ENCODE data around the gene ST8SIA5.

ST8SIA5 gene

DNA sequence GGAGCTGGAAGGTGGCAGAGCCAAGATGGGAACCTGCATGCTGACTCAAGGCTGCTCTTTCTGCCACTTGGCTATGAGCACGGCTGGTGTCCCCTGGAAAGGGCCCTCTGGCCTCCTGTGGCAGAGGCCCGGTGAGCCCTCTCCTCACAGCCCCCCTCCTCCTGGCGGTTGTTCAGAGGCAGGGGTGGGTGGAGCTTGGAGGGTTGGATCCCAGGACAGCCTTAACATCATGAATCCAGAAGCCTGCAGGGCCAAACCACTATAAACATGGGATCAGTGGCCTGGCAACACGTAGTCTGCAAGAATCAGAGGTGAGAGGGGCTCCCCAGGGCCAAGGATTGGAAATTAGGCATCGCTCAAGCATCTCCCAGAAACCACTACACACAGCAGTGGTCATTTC, 51.3 kb downstream of the ST8SIA5 start:
- DNase-seq = no peak

DNA sequence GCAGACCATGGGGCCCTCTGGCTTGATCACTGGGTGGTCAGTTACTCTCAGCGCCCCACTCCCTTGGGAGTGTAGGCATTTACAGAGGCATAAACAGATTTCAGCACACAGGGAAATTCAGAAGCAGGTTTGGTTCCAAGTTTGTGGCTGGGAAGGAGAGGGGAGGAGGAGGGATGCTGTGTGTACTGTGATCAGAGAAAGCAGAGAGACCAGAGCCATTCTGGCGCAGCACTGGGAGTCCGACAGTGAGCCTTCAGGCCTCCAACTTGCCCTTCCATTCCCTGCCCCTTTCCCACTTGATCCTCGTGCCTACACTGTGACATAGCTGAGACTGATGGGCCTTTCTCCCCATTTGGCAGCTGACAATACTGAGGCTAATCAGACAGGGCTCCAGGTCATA, 52.0 kb downstream of the ST8SIA5 start:
- no peak for DNase-seq

DNA sequence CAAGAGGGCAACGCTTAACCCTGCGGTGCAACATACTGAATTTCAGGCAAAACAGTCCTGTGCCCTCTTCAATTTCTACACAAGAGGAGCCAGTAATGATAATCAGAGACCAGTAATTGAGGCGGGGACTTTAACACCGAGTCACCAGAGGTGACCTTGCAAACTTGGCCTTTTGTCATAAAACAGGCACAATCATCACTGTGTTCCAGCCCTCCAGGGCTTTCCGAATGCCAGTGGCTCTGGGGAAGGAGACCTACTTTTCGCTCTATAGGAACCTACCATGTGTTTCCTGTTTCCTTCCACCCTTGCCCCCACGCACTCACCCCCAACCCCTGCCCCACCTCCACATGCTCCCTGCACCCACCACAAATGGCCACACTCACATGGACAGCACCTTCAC, 52.7 kb downstream of the ST8SIA5 start:
- DNase-seq = peak; percentile 18 to 29

DNA sequence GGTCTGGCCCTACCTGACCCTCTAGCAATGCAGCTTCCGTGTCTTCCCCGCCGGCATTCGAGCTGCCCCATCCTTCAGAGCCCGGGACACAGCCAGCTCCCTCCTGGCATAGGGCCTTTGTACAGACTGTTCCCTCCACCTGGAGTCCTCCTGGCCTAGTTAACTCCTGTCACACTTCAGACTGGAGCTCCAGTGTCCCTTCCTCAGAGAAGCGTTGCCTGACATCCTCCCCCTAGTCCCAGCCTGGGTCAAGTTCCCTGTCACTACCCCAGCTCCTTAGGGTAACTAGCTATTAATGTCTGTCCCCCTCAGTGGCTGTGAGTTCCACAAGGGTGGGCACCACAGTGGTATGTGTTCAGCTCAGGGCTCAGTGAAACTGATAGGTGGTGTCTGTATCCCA, 54.4 kb downstream of the ST8SIA5 start:
- no peak for DNase-seq

DNA sequence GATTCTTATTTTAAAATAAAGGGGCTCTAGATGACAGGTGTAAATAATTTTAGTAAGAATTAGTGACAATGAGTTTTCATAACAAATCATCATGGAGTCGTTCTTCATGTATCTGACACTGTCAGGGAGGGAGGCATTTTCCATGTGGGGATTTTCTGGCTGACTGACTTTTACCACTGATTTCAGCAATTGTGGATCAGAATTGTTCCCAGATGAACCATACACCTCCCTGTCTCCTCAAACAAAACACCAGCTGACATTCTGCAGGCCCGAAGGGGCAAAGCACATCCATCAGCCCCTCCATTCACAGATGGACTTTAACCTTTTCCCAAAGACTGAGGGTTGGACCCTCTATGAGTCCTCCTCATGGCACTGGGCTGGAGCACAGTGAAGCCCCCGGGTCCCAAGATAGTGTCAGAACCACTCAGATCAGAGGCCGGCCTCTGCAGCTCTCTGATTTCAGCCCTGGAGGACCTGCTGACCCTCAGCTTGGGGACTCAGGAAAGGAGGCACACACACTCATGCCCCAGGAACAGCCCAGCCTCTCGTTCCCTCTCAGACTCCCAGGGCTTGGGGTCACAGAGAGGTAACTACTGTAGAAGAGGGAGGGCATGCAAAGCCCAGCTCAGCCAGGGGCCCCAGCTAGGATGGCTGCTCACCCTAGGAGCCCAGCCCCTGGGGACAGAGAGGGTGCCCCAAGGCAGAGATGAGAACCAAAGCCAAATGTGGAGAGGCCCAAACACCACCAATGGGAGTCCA, 56.6 kb downstream of the ST8SIA5 start:
- no peak for DNase-seq

DNA sequence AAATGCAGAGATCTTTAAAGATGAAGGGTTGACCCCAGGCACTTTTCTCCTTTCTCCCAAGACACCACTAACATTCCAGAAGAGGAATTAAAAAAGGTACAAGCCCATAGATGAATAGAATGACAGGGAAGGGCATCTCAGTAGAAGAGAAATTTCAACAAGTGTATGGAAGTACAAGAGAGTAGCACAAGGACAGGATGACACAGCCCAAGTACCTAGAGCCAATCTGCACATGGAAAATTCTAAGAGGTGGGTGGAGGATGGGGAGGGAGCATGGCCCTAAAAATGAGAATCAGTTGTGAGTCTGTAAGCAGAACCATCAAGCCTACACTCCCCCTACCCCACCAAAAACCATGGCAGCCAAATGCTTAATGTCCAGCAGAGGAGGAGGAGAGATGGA, 60.2 kb downstream of the ST8SIA5 start:
- DNase-seq = no peak

DNA sequence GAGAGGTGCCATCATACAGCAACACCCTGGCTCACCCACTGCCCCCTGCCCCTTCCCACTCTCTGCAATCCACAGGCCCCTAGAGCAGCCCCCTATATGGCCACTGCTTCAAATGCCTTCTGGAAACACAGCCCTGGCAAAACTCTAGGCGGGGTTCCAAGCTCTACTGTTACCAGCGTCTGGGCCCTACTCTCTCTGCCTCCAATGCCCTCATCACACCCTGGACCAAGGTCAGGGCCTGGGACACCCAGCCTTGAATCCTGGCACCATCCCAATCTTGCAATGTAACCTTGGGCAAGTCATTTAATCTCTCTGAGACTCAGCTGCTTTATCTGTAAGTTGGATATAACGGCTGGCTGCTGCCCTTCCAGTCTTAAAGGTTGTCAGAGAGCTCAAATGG, 60.6 kb downstream of the ST8SIA5 start:
- no peak for DNase-seq

DNA sequence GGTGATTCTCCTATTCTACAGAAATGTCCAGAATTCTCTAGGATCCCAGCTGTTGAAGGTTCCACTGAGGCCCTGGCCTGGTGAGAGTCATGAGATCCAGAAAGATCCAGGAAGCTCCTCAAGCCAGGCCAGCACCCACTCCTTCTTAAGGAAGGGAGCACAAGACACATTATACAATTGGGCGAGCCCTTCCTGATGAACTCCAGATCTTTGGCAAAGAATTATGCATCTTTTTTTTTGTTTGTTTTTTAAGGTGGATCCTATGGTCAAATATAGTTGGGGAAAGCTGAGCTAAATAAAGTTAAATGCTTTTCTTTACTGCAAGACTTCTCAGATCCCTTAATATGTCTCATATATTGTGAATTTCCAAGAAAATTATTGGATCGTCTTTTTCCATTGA, 62.9 kb downstream of the ST8SIA5 start:
- no peak for DNase-seq

DNA sequence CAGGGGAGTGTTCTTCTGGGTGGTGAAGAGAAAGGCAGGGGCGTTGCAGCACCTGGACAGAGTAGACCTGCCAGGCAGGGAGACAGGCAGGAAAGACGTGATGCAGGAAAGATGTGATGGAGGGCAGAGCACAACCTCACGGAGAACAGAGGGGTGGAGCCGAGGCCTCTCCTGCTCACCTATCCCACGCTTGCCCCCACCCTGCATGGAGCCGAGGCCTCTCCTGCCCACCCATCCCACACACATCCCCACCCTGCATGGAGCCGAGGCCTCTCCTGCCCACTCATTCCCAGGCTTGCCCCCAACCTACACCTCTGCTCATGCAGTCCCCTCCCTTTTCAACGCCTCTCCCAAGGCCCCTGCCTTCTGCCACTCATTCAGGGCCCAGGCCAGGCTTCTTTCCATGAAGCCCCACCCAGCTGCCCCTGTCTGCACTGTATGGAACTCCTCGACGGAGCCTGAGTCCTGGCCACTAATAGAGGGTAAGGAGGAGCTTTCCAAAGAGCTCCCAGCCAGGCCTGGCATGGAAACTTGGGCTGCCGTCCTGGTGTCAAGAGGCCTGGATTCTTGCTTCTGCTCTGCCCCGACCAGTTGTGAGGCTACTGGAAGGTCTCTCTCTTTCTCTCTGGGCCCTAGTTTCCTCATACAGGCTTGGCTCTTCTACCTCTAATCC, 67.9 kb downstream of the ST8SIA5 start:
- no peak for DNase-seq

DNA sequence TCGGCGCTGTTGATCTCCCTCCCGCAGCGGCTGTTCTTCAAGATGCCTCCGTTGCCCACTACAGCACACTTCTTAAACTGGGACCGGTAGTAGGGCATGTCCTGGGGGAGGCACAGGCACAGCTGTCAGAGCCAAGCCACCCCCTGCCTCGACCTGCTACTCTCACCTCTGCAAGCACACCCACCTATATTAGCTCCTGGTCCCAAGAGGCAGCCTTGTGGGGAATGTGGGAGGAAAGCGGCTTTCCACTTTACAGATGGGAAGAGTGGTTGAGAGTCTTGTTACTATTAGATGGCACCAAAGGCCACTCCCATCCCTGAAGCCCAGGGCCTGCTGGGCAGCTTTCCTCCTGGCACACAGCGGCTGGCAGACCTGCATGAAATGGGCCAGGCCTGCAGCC, 70.7 kb downstream of the ST8SIA5 start:
- no peak for DNase-seq

DNA sequence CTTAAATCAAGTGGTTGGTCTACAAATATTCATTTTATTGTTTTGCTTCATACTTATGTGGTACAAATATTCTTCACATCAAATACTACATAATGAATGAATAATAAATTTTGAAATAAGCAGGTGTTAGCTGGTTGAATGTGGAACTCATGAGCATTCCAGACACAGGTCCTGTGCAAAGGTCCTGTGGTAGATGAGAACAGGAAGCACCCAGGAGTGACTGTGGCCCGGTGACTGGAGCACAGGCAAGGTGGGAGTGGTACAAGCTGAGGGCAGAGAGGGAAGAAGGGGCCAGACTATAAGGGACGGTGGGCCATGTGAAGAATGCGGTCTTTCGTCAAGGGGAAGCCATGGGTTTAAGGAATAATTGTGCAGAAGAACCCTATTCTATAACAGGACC, 73.6 kb downstream of the ST8SIA5 start:
- no peak for DNase-seq

DNA sequence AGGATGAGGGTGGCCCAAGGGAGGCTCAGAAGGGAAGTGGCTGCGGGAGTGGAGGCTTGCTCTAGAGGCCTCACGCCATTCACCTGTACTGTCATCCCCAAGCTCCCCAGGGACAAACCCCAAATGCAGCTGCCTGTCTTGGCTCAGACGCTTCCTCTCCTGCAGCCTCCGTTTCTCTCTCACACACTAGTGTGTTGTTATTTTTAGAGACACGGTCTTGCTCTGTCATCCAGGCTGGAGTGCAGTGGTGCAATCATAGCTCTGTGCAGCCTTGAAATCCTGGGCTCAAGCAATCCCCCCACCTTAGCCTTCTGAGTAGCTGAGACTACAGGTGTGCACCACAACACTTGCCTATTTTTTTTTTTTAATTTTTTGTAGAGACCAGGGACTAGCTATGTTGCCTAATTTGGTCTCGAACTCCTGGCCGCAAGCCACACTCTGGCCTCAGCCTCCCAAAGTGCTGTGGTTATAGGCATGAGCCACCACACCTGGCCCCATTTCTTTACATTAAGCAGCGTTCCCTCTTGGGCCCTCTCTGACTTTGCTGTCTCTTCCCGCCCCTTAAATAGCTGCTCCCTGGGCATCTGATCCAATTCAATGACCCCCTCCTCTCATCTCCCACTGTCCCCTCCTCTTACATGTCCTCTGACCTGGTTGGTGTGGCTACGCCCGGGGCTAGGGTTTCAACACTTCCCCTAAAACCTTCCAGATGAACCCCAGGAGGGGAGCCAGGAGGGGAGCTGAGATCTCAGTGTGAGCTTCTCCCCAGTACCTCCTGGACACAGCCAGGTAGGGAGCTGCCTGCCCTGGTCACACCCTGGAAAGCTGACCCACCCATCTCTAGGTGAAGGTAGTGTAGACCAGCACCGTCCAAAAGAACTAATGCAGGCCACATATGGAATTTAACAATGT, 75.8 kb downstream of the ST8SIA5 start:
- DNase-seq = peak in 1 of 2 experiments; percentile 34

DNA sequence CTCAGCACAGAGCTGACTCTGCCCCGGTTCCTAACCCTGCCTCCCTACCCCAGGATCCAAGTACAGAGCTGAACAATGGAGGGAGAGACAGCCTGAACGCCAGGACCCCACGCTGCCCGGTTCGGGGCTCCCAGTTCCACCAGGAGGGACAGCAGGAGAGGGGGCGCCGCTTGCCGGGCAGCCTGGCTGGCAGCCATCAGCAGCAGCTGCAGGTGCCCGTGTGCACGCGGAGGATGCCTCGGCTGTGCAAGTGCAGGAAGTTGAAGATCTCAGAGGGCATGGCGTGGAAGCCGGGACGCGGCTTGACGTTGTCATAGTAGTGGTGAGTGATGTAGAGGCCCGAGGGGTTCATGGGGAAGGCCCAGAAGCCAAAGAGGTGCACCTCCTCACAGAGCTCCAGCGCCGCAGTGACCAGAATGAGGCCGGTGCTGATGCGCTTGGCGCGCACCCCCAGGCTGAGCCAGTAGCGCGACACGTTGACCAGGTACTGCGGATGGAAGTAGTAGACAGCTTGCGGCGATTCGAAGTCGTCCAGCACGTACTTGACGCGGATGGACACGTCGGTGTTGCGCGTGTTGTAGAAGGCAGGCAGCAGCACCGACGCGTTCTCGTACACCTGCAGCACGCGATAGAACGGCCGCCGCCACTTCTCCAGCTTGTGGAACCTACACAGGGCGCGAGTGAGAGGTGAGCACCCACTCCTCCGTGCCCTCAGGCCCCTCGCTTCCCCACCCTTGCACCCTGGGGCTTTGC, 76.8 kb downstream of the ST8SIA5 start:
- no peak for DNase-seq

DNA sequence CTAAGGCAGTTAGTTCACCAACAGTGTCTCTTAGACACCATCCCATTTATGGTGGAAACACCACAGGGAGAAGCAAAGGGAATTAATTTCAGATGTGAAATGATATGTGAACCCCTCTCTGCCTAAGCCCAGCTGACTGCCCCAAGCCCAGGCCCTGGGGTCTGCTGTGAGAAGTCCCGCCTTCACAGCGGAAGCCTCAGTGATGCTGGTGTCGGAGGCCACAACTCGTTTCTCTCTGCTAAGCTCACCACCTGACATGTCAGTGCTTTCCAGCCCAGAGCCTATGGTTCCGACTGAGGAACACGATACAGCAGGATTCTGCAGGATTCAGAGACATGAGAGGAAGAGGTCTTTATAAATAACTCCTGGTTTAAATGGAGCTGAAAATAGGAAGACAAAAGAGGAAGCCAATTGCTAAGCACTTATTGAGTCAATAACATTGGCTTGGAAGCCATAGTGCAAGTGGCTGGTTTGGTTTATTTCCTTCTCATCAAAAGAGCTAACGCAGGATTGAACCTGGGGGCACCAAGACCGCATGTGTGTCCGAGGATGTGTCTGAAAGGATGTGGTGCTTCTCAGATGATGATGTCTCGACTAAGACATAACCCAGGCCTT, 78.0 kb downstream of the ST8SIA5 start:
- DNase-seq = peak; percentile 79 to 82

DNA sequence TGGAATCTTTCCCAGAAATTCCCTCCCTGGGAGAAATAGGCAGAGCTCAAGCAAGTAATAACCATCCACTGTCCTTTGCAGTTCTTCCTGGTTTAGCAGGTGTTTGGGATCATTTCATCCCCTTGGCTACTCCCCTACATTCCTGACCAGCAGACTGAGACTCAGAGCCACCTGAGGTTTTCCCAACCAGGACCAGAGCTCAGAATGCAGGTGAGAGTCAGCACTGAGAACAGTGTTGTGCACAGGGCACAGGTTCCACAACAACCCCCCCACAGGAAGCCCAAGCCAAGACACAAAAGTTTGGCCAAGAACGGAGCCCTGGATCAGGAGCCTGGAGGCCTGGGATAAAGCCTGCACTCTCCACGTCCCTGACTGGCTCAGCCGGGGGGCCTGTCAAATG, 78.8 kb downstream of the ST8SIA5 start:
- DNase-seq = no peak

DNA sequence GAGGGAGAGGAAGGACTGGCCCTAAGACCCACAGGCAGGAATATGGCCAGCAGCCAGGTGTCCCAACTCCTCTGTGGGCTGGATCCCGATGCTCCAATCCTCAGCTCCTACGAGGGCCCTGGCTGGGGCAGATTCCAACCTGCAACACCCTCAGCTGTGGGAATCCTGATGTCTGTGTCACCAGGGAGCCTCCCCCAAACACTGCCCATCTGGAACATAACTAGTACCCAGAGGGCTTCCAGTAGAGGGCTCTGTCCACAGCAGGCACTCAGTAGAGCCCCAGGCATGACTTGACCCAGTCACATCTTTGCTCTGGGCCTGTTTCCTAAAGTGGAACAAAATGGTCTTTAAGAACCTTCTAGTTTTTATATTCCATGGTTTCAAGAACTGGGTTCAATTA, 79.2 kb downstream of the ST8SIA5 start:
- no peak for DNase-seq

DNA sequence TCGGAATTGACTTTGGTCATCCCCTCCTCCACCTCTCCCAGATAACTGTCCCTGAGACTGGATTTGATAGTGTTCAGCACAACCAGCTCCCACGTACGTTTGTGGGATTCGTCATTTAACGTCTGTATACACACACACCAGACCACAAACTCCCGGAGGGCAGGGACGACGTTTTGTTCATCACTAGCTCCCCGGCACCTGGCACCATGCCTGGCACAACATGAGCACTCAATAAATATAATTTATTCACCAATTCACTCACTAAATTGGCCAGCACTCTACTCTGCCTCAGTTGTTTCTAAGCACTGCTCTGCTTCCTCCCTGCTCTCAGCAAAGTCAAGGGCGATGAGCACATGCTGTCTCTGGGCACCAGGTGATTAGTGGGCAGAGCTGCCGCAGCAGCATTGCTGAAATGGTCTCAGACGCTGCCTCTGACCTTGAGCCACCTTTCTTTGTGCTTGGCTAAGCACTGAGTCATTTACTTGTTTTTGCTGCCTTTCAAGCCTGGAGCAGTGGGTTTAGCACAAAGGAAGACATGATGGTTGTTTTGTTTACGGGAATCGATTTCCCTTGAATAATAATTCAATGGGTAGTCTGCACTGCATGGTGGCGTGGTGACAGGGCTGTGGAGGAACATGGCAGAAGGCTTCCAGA, 80.5 kb downstream of the ST8SIA5 start:
- no peak for DNase-seq

DNA sequence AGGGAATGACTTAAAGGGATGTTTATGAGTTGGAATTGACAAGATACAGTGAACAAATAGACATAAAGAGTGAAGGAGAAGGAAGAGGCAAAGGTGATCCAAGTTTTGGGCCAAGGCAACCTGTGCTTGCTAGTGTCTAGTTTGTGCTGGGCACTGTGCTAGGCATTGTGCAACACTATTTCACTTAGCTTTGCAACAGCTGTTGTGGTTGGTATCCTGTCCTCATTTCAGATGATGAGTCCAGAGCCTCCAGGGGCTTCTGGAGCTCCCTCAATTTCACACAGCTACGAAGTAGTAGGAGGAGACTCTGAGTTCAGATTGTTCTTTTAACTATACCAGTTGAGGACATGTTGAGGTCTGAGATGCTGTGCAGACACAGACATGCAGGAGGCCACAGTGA, 81.7 kb downstream of the ST8SIA5 start:
- DNase-seq = no peak

DNA sequence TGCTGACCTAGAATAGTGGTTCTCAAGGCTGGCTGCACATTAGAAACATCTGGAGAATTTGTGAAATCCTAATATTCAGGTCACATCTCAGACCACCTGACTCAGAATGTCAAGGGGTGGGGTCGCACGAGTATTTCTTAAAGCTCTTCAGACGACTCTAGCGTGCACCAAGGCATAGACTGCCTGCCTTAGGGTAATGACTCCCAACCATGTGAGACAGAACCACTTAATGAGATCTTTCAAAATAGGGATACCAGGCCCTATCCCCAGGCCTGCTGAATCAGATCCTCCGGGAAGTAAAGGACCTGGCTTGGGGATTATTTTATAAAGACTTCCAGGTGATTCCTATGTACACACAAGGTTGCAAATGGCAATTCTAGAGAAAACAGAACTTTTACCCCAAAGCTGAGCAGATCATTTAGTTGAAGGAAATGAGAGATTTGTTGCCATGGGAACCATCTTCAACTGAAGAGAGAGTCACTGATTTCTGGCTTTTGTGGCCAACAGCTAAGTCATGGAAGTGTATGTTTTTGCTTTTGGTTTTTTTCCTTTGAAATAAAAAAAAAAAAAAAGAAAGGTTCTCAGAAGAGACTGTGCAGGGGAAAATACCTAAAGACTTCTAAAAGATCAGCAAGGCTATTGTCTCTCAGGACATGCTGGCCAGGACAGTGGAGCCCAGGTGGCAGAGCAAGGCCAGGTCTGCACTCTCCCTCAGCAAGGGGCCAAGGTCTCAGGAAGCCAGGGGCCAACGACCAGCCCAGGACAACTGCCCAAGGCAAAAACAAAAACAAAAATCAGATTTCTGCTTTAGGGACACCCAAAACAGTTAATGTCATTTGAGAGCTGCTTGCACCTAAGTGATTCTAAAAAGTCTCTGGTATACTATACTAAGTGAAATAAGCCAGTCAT, 84.5 kb downstream of the ST8SIA5 start:
- DNase-seq = no peak

DNA sequence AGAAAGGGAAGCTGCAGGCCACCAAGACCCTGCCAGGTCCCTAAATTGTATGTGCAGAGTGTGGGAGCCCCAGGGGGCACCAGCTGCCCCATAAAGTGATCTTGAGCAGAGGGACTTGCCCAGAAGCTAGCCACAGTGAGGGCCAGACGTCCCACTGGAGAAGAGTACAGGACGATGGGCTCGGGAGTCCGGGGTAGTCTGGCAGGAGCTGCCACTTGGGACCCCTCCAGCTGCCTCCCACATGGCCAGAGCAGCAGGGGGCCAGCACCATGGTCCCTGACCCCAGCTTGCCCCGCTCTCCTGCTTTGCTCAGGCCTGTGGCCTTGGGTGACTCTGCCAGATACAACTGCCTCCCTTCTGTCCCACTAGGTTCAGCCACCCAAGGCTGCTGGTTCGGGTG, 88.2 kb downstream of the ST8SIA5 start:
- no peak for DNase-seq

DNA sequence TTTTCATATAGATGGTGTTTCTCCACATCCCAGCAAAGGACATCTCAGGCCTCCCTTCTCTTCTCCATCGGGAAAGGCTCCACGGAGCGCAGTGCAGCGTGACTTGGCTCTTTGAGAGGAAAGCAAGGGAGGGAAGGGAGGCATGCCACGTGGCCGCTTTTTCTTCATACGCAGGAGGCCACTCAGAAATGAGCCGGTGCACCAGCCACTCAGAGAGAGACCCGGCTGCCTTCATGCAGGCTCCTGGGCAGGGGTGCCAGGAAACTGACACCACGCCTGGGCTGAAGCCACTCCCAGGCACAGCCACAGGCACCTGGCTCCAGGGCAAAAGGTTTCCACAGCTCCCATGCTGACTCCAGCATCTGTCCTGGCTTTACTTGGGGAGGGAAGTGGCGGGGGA, 88.7 kb downstream of the ST8SIA5 start:
- DNase-seq = no peak

Measured in Kasumi-1 (cell line).